OCI-LY7 (cell line): Measurements from ENCODE around the gene ALG1. TPM values are rescaled to one million over a fixed set of nuclear protein-coding genes. Genes with fewer than 3 reads are reported as not detected.
A peak's percentile ranks its signal among the peaks of the same experiment; 100 is the strongest.

Experiments
- BruUV-seq: library from RNA; stranded (reverse); fragments of 400-500 nt; replicated peaks from 2 replicates; lab custom pipeline; 2021; lab: Mats Ljungman, UMichigan
- CTCF ChIA-PET: fragments of 300-600 bp; sonication (Branson Sonifier 250); formaldehyde crosslinking; loops from one replicate; lab custom pipeline; 2022; ENCODE audit warnings: antibody characterized with exemption; ENCODE audit not compliant: unreplicated experiment; lab: Charles Lee
- POLR2A ChIA-PET: fragments of 300-600 bp; sonication (Branson Sonifier 250); formaldehyde crosslinking; loops from one replicate; lab custom pipeline; 2022; ENCODE audit warnings: antibody characterized with exemption; lab: Charles Lee
- DNase-seq: peaks from one replicate; pipeline ENCODE4 v3.0.0-alpha.2; 2015; ENCODE audit warnings: low spot score
- H2AFZ ChIP-seq: fragments of 200-600 bp; sonication (generic), shearing (Covaris generic); 2 replicates; pipeline ENCODE4 v1.6.1; 2014; ENCODE audit warnings: mild to moderate bottlenecking, antibody characterized with exemption, low read length, moderate library complexity
- H3K27ac ChIP-seq: fragments of 200-600 bp; sonication (generic); 2 replicates; pipeline ENCODE4 v1.5.1; 2014; ENCODE audit warnings: mixed run types, low read depth, mild to moderate bottlenecking, moderate library complexity, low read length, inconsistent platforms; ENCODE audit not compliant: poor library complexity, severe bottlenecking
- H3K36me3 ChIP-seq: fragments of 200-600 bp; sonication (generic); 2 replicates; pipeline ENCODE4 v1.6.1; 2014; ENCODE audit warnings: mild to moderate bottlenecking, antibody characterized with exemption, low read length, moderate library complexity, mixed read lengths; ENCODE audit not compliant: insufficient read depth
- H3K4me1 ChIP-seq: fragments of 200-600 bp; sonication (generic); 2 replicates; pipeline ENCODE4 v1.5.1; 2014; ENCODE audit warnings: mild to moderate bottlenecking, low read length; ENCODE audit not compliant: insufficient read depth, poor library complexity, severe bottlenecking
- H3K4me2 ChIP-seq: fragments of 200-600 bp; sonication (generic); 2 replicates; pipeline ENCODE4 v1.6.1; 2014; ENCODE audit warnings: mild to moderate bottlenecking, low read length
- H3K4me3 ChIP-seq: fragments of 200-600 bp; sonication (generic); 2 replicates; pipeline ENCODE4 v1.5.1; 2014; ENCODE audit warnings: mild to moderate bottlenecking, low read depth, low read length; ENCODE audit not compliant: poor library complexity, severe bottlenecking
- H3K79me2 ChIP-seq: fragments of 200-600 bp; sonication (generic); 2 replicates; pipeline ENCODE4 v1.6.1; 2016; ENCODE audit warnings: low read depth, mild to moderate bottlenecking, low read length, moderate library complexity, mixed read lengths; ENCODE audit not compliant: insufficient read depth
- H3K9me2 ChIP-seq: fragments of 200-600 bp; sonication (generic); 2 replicates; pipeline ENCODE4 v1.6.1; 2016; ENCODE audit warnings: mild to moderate bottlenecking, low read length, mixed read lengths; ENCODE audit not compliant: insufficient read depth
- H3K9me3 ChIP-seq: fragments of 200-600 bp; sonication (generic); 2 replicates; pipeline ENCODE4 v1.6.1; 2014; ENCODE audit warnings: mild to moderate bottlenecking, mixed run types, low read length, mixed read lengths
- H4K20me1 ChIP-seq: fragments of 200-600 bp; sonication (generic); 2 replicates; pipeline ENCODE4 v1.6.1; 2014; ENCODE audit warnings: mild to moderate bottlenecking, antibody characterized with exemption, low read length, moderate library complexity, mixed read lengths; ENCODE audit not compliant: insufficient read depth
- CTCF ChIP-seq: fragments of 200-600 bp; sonication (generic); conservative IDR thresholded peaks from 2 replicates; pipeline ENCODE4 v1.5.1; 2014; ENCODE audit warnings: mild to moderate bottlenecking, antibody characterized with exemption, low read length, moderate library complexity, mixed read lengths
- EZH2phosphoT487 ChIP-seq: fragments of 200-600 bp; sonication (generic); IDR thresholded peaks from 2 replicates; pipeline ENCODE4 v1.6.1; 2018; ENCODE audit warnings: low read depth, borderline replicate concordance, mild to moderate bottlenecking, mixed run types, antibody characterized with exemption, low read length, moderate library complexity, mixed read lengths
- intact Hi-C: fragments of 100-400 bp; cut with micrococcal nuclease; formaldehyde crosslinking; loops from one replicate; pipeline ENCODE4 v1.10.0; 2022; ENCODE audit not compliant: unreplicated experiment
- total RNA-seq, 2 experiments: library from RNA; depleted of rRNA in 1 of 2; stranded (reverse); fragments of >200 nt in 1 of 2; shearing (Covaris generic) in 1 of 2; gene quantifications; 2 replicates each; pipeline ENCODE4 v1.2.3, GENCODE V29; 2014 to 2022

Gene ALG1
- total RNA-seq, 2 experiments from 2014 or later: 13.7 to 23.1 TPM

GRCh38 chr16:5062051-5062450 is 9.6 kb upstream of the ALG1 start:
- intact Hi-C loops: no loop called here
- ChIA-PET CTCF (no interaction called here), POLR2A (interaction anchor here (0.6 to 1.0 kb wide), 2 partner anchors 10 to 17 kb away, joined by 3 to 10 read pairs; no protein-coding TSS in a partner anchor)
- TF ChIP-seq CTCF (no peak), EZH2phosphoT487 (no peak)
- H3K4me3 ChIP-seq: no peak overlapping the region
- H3K4me2 ChIP-seq: no peak overlapping the region
- no peaks in the 10 kb centered on the region for H3K4me1 ChIP-seq
- no peak overlapping the region for H3K27ac ChIP-seq
- no peak for DNase-seq
- no peak overlapping the region for H2AFZ ChIP-seq
- H3K79me2 ChIP-seq: no peaks in the 10 kb centered on the region
- no peaks in the 10 kb centered on the region for H3K9me2 ChIP-seq
- H3K36me3 ChIP-seq: no peaks in the 10 kb centered on the region
- BruUV-seq: no TSS peak
- H4K20me1 ChIP-seq: no peaks in the 10 kb centered on the region
- H3K9me3 ChIP-seq: no peaks in the 10 kb centered on the region

- Histone ChIP-seq H3K27ac (no peak overlapping the region), H3K4me2 (no peak overlapping the region), H3K9me2 (no peaks in the 10 kb centered on the region), H3K36me3 (no peaks in the 10 kb centered on the region), H3K4me1 (no peaks in the 10 kb centered on the region), H3K79me2 (no peaks in the 10 kb centered on the region), H3K4me3 (no peak overlapping the region), H2AFZ (no peak overlapping the region), H4K20me1 (no peaks in the 10 kb centered on the region), H3K9me3 (no peaks in the 10 kb centered on the region)
- no peak for TF ChIP-seq EZH2phosphoT487
- peak; percentile 41; the same call in 1 of the 2 replicates for TF ChIP-seq CTCF
- intact Hi-C loops: no loop called here
- BruUV-seq: no TSS peak
- POLR2A ChIA-PET: interaction anchor here (0.6 kb wide), 1 partner anchor 9 kb away, joined by 3 read pairs; no protein-coding TSS in a partner anchor
- CTCF ChIA-PET: no interaction called here
- DNase-seq: peak; percentile 10
Measured at GRCh38 chr16:5062790-5063765, 8.6 kb upstream of the ALG1 start.

- H3K27ac ChIP-seq: no peak overlapping the region
- H3K4me2 ChIP-seq: no peak overlapping the region
- H3K4me1 ChIP-seq: no peaks in the 10 kb centered on the region
- TF ChIP-seq EZH2phosphoT487 (no peak), CTCF (no peak)
- BruUV-seq: no TSS peak
- H3K36me3 ChIP-seq: no peaks in the 10 kb centered on the region
- no peak for DNase-seq
- POLR2A ChIA-PET: no interaction called here
- no peak overlapping the region for H3K4me3 ChIP-seq
- no peaks in the 10 kb centered on the region for H3K79me2 ChIP-seq
- intact Hi-C loops: no loop called here
- H2AFZ ChIP-seq: no peak overlapping the region
- CTCF ChIA-PET: no interaction called here
- H3K9me2 ChIP-seq: no peaks in the 10 kb centered on the region
- no peaks in the 10 kb centered on the region for H4K20me1 ChIP-seq
- H3K9me3 ChIP-seq: no peaks in the 10 kb centered on the region
Measured at GRCh38 chr16:5064915-5065314, 6.7 kb upstream of the ALG1 start.
